ENCODE data around the gene TAB3.

Gene TAB3

DNA sequence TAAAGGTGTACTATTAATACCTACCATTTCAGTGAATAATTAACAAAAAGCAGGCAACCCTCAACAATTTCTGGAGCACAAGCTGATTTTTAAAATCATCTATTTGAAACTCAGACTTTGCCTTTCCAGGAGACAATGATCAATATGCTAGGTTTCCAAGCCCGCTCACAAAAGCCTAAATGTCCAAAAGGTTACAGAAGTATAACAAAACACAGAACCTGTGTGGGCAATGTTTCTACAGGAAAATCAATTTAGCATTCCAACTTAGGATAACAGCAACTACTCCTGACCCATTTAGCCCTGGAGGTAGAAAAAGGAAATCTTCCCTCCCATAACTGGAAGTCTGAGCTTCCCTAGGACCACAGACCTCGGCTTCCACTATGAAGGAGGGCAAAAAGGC, 3.9 kb downstream of the TAB3 start:
- no peak for DNase-seq

GRCh38 chrX:30883138-30883537, 5.9 kb downstream of the TAB3 start:
- DNase-seq, result no peak

- DNase-seq, result no peak
Measured at GRCh38 chrX:30881797-30882196, 7.3 kb downstream of the TAB3 start.

GRCh38 chrX:30881390-30881789, 7.7 kb downstream of the TAB3 start:
- DNase-seq, result no peak

- no peak for DNase-seq
Measured at GRCh38 chrX:30880058-30880457, 9.0 kb downstream of the TAB3 start.

GRCh38 chrX:30876367-30876766, 12.7 kb downstream of the TAB3 start:
- DNase-seq, result no peak

DNA sequence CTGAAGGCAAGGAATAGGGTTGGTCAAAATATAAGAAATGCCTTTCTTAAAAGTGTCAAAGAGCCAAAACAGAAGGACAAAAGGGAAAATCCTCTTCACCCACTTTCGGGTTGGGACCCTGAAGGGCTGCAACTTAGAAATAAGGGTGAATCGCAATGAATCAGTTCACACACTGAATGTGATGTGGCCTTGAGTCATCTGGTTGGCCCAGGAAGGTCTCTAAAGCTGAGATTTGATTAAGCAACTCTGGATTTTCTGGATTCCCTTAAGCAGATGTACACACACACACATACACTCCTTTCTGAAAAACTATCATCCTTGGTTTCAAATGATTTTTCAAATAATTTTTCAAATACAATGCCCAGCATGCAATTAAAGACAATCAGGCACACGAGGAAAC, 13.1 kb downstream of the TAB3 start:
- no peak for DNase-seq

- no peak for DNase-seq
Measured at GRCh38 chrX:30874851-30875250, 14.2 kb downstream of the TAB3 start.

DNA sequence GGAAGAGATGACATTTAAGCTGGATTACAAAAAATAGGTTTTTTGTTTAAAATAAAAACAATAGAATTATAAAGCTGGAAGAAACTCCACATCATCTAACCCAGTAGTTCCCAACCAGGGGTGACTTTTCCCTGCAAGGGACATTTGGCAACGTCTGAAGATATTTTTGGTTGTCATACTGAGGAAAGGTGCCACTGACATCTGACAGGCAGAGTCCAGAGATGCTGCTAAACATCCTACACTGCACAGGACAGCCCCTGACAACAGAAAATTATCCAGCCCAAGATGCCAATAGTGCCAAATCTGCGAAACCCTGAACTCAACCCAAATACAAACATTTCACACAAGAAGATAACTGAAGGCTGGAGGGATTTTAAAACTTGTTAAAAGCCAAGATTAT, 18.5 kb downstream of the TAB3 start:
- no peak for DNase-seq

DNA sequence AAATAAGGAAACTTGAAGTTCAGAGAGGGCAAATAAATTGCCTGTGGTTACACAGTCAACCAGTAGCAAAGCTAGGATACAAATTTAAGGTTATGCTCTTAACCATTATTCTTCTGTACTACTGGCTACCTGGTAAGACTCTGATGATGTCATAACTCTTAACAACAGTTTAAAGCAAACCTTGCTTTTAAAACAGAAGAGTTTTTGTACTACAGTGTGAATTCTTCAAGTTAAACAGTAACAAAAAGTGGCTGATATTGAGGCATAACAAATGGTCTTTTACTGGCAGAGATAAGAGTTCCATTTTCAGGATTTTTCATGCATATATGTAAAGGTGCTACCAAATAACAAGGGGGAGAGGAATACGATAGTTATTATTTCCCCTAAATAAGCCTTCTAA, 23.4 kb downstream of the TAB3 start:
- DNase-seq, result no peak

DNA sequence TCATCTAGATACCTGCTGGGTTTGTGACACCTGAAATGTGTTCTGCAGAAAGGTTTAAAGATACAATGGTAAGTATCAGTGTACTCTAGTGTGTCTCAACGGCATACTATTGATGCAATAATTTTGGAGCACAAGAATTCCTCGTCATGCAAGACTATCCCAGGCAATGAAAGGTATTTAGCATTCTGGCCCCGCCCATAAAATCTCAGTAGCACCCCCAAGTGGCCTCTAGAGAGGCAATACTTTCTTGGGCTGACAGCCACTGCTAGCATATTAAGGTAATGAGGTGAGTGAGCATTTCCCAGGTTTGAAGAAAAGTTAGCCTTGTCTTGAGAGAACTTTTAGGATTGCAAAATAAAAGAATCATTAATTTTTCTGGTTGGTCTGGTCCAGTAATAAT, 24.0 kb downstream of the TAB3 start:
- no peak for DNase-seq

GRCh38 chrX:30864383-30864785, 24.7 kb downstream of the TAB3 start:
- no peak for DNase-seq

DNA sequence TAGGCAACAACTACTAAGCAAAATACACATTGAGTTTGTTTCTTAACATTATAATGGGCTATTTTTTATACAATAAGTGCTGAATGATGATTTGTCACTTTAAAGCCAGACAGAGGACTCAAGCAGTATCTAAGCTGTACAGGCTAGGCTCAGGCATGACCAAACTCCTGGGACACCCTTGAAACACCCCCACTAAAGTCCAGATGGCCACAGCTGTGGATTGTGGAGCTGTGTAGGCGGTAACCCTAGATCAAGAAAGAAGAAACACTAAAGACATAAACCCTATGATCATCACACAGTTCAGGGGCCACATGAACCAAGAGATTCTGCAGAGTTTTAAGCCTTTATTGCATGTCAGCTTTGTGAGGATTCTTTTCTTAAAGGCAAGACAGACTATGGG, 25.1 kb downstream of the TAB3 start:
- no peak for DNase-seq

DNA sequence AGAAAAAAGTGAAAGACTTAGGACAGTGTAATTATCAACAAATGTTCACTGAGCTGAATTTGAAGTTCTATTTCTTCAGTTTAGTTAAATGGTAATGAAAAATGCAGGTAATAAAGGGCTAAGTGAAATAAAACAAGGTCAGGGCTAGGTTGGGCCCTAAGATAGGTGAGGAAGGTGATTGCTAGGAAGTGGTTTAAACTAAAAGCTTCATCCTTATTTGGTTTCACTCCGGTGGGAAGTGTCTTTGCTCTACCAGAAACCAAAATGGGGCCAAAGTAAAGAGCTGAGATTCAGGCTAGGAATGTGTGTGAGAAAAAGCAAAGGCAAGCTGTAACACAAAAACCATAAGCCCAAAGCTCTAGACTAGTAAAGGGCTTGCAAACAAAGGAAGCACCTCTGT, 31.0 kb downstream of the TAB3 start:
- DNase-seq, result no peak

- DNase-seq, result no peak
Measured at GRCh38 chrX:30851449-30851848, 37.6 kb downstream of the TAB3 start.

- DNase-seq, result no peak
Measured at GRCh38 chrX:30835373-30835772, 53.7 kb downstream of the TAB3 start.

- no peak for DNase-seq
Measured at GRCh38 chrX:30833896-30834295, 55.2 kb downstream of the TAB3 start.

- DNase-seq, result no peak
Measured at GRCh38 chrX:30831082-30831481, 58.0 kb downstream of the TAB3 start.

GRCh38 chrX:30830326-30830943, 58.6 kb downstream of the TAB3 start:
- no peak for DNase-seq

GRCh38 chrX:30824275-30824674, 64.8 kb downstream of the TAB3 start:
- DNase-seq, result no peak

- no peak for DNase-seq
Measured at GRCh38 chrX:30822764-30823163, 66.3 kb downstream of the TAB3 start.

GRCh38 chrX:30822068-30822681, 66.9 kb downstream of the TAB3 start:
- DNase-seq, result no peak

GRCh38 chrX:30821116-30821515, 67.9 kb downstream of the TAB3 start:
- DNase-seq, result no peak

- no peak for DNase-seq
Measured at GRCh38 chrX:30819080-30819479, 70.0 kb downstream of the TAB3 start.

DNA sequence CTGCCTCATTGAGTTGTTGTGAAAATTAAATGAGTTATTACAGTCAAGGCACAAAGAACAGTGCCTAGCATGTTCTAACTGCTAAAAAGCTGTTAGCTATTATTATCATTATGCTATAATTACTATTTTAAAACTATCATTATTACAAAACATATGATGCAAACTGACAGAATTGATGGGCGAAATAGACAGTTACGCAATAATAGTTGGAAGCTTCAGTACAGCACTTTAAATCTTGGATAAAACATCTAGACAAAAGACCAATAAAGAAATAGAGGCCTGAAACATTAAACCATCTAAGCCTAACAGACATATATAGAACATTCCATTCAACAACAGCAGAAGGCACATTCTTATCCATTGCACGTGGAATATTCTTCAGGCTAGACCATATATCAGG, 73.0 kb downstream of the TAB3 start:
- no peak for DNase-seq
